C4-2B (cell line): ENCODE data around the gene BAK1.
A peak's percentile ranks its signal among the peaks of the same experiment; 100 is the strongest.

Experiments used
- H3K27ac ChIP-seq: fragments of 450-650 bp; 2 replicates; pipeline ENCODE4 v1.5.1; 2017
- CTCF ChIP-seq: fragments of 450-650 bp; conservative IDR thresholded peaks from 2 replicates; pipeline ENCODE4 v1.5.1; 2017; ENCODE audit warnings: mild to moderate bottlenecking
- ZFX ChIP-seq: fragments of 450-650 bp; IDR thresholded peaks from 2 replicates; pipeline ENCODE4 v1.6.1; 2017

Gene BAK1

DNA sequence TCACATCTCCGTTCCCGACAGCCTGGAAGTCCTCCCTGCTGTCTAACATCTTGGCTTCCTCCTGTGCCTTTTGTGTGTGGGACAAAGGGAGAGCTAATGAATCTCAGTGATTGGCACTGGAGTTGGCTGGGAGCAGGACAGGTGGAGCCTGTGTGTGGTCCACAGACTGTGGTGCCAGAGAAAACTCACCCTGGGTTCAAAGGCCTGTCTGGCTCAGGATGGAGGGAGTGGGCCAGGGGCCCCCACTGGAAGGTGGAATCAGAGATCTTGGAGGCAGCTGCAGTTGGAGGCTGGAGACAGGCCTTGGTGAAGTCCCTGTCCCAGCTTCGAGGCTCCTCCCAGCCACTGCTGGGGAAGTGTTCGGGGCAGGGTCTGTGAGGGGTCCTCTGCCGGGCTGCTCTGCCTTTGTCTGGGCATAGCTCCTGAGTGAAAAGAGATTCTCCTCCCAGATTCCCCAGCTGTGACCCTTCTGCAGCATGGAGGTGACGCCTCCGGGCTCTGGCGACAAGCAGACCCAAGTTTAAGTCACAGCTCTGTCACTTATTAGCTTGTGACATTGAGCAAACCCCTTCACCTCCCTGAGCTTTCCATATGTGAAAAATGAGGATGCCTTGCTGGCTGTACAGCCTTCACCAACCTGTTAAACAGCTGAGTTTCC lies 27.2 kb upstream of the BAK1 start:
- no peak overlapping the region for H3K27ac ChIP-seq
- TF ChIP-seq CTCF (no peak), ZFX (no peak)

- TF ChIP-seq ZFX (no peak), CTCF (no peak)
- H3K27ac ChIP-seq = no peak overlapping the region
Measured at GRCh38 chr6:33606642-33607041, 26.6 kb upstream of the BAK1 start.

DNA sequence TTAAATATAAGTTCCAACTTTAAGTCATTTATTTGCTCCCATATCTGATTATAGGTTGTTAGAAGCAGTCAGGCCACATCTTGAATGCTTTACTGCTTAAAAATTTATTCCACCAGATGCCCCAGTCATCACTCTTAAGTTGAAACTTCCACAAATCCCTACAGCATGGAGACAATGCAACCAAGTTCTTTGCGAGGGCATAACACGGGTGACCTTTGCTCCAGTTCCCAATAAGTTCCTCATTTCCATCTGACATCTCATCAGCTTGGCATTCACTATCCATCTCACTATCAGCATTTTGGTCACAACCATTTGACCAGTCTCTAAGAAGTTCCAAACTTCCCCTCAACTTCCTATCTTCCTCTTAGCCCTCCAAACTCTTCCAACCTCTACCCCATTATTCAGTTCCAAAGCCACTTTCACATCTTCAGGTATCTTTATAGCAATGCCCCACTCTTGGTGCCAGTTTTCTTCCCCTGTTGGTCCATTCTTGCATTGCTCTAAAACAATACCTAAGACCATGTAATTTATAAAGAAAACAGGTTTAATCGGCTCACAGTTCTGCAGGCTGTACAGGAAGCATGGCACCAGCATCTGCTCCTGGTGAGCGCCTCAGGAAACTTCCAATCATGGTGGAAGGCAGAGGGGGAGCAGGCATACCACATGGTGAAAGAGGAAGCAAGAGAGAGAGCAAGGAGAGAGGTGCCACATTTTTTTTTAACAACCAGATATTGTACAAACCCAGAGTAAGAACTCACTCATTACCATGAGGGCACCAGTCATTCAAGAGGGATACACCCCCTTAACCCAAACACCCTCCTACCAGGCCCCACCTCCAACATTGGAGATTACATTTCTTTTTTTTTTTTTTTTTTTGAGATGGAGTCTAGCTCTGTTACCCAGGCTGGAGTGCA lies 25.1 kb upstream of the BAK1 start:
- TF ChIP-seq ZFX (no peak), CTCF (no peak)
- no peak overlapping the region for H3K27ac ChIP-seq

GRCh38 chr6:33602180-33602579 lies 22.1 kb upstream of the BAK1 start:
- no peak overlapping the region for H3K27ac ChIP-seq
- TF ChIP-seq CTCF = no peak
- TF ChIP-seq ZFX = no peak

- TF ChIP-seq ZFX (no peak), CTCF (no peak)
- H3K27ac ChIP-seq = peak overlapping the region; percentile 52
Measured at GRCh38 chr6:33600761-33601160, 20.7 kb upstream of the BAK1 start.

GRCh38 chr6:33599413-33599938 lies 19.4 kb upstream of the BAK1 start:
- peak overlapping the region; percentile 52 for H3K27ac ChIP-seq
- peak; percentile 12; the same call in 1 of the 2 replicates for TF ChIP-seq ZFX
- no peak for TF ChIP-seq CTCF
